HEK293T (cell line): ENCODE measurements around the gene NDUFC2.

ENCODE experiments used
- BHLHE40 ChIP-seq: fragments of 450-650 bp; IDR thresholded peaks from 2 replicates; pipeline ENCODE4 v1.6.1; 2016; ENCODE audit warnings: mild to moderate bottlenecking, moderate library complexity, borderline replicate concordance
- CTBP1 ChIP-seq: fragments of 450-650 bp; IDR thresholded peaks from 2 replicates; pipeline ENCODE4 v1.6.1; 2016; ENCODE audit warnings: borderline replicate concordance
- ELF4 ChIP-seq: fragments of 450-650 bp; IDR thresholded peaks from 2 replicates; pipeline ENCODE4 v1.6.1; 2017; ENCODE audit warnings: antibody characterized with exemption
- FOXA1 ChIP-seq: fragments of 450-650 bp; IDR thresholded peaks from 2 replicates; pipeline ENCODE4 v1.6.1; 2016; ENCODE audit warnings: mild to moderate bottlenecking
- FOXK2 ChIP-seq: fragments of 450-650 bp; IDR thresholded peaks from 2 replicates; pipeline ENCODE4 v1.6.1; 2016; ENCODE audit warnings: mild to moderate bottlenecking
- FOXM1 ChIP-seq: fragments of 450-650 bp; IDR thresholded peaks from 2 replicates; pipeline ENCODE4 v1.6.1; 2017; ENCODE audit warnings: mild to moderate bottlenecking, borderline replicate concordance
- SP1 ChIP-seq: fragments of 450-650 bp; IDR thresholded peaks from 2 replicates; pipeline ENCODE4 v1.6.1; 2017
- SUZ12 ChIP-seq: fragments of 450-650 bp; IDR thresholded peaks from 2 replicates; pipeline ENCODE4 v1.6.1; 2016; ENCODE audit warnings: mild to moderate bottlenecking

DNA sequence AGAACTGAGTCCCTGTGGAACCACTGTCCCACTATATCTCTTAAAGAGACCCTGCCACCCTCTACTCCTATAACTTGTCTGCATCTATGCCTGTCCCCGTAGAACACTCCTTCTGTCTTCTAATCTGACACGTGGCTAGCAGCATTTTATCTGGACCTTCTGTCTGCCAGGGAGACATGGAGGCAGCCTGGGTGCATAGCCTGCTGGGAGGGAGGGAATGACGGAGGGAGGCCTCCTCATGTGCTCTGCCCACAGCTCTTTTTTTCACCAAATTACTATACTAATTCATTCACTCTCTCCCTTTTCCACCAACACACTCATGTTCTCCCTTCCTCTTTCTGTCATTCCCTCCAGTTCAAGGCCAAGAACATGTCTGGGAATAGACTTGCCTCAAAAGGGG lies 23.6 kb downstream of the NDUFC2 start:
- no peak for TF ChIP-seq BHLHE40
- no peak for TF ChIP-seq ELF4
- TF ChIP-seq FOXM1 = no peak
- no peak for TF ChIP-seq CTBP1
- TF ChIP-seq SUZ12 = no peak
- no peak for TF ChIP-seq FOXA1
- TF ChIP-seq FOXK2 = no peak
- TF ChIP-seq SP1 = no peak
